Breast epithelium (tissue), 4 donors: ENCODE results near the gene MYMK. TPM values are rescaled to one million over a fixed set of nuclear protein-coding genes. Genes with fewer than 3 reads are reported as not detected.

Experiments
- DNase-seq, 2 donors: peaks; one replicate each; pipeline ENCODE4 v3.0.0-alpha.2; 2019; ENCODE audit warnings: low spot score in 2 of 2
- H3K27ac ChIP-seq, 2 donors: fragments of 200-600 bp; sonication (generic) in 1 of 2; one replicate each; pipeline ENCODE4 v1.5.1; 2016 to 2019; ENCODE audit warnings: mild to moderate bottlenecking in 1 of 2
- H3K27me3 ChIP-seq, 2 donors: fragments of 200-600 bp; sonication (generic) in 1 of 2; one replicate each; pipeline versions ENCODE4 v1.5.1 to v1.6.0; 2017 to 2019; ENCODE audit warnings: control low read depth in 1 of 2, mild to moderate bottlenecking in 1 of 2
- H3K36me3 ChIP-seq: fragments of 200-600 bp; one replicate; pipeline ENCODE4 v1.5.1; 2019
- H3K4me1 ChIP-seq, 2 donors: fragments of 200-600 bp; sonication (generic); one replicate each; pipeline ENCODE4 v1.5.1; 2016 to 2019; ENCODE audit warnings: control low read depth in 1 of 2
- H3K4me3 ChIP-seq, 3 donors: fragments of 200-600 bp; sonication (generic); 1 replicate in 2 of 3; 2 replicates in 1 of 3; pipeline ENCODE4 v1.5.1; 2016 to 2019; ENCODE audit warnings: mild to moderate bottlenecking in 3 of 3, moderate library complexity in 2 of 3
- H3K9me3 ChIP-seq, 2 donors: fragments of 200-600 bp; sonication (generic) in 1 of 2; one replicate each; pipeline ENCODE4 v1.5.1; 2016 to 2019; ENCODE audit warnings: control low read depth in 1 of 2
- CTCF ChIP-seq, 3 donors: fragments of 450-650 bp; IDR thresholded peaks; one replicate each; pipeline ENCODE4 v1.5.1; 2016 to 2017; ENCODE audit warnings: antibody characterized with exemption in 3 of 3, mild to moderate bottlenecking in 3 of 3, moderate library complexity in 3 of 3
- POLR2A ChIP-seq: fragments of 450-650 bp; IDR thresholded peaks from one replicate; pipeline ENCODE4 v1.6.1; 2016; ENCODE audit warnings: antibody characterized with exemption, mild to moderate bottlenecking, moderate library complexity
- POLR2AphosphoS5 ChIP-seq, 3 donors: sonication (generic); formaldehyde crosslinking; IDR thresholded peaks; one replicate each; pipeline ENCODE4 v1.6.1; 2017; ENCODE audit warnings: antibody characterized with exemption in 3 of 3
- intact Hi-C: fragments of 100-400 bp; cut with DNase I; formaldehyde crosslinking; loops from one replicate; pipeline ENCODE4 v1.15.1; 2023; ENCODE audit warnings: low total_unique reads
- total RNA-seq, 3 donors: library from RNA; depleted of rRNA; stranded (reverse); fragments of >200 nt; gene quantifications; one replicate each; pipeline ENCODE4 v1.1.0, GENCODE V29; 2016

MYMK gene
- total RNA-seq, 3 donors from 2014 or later: not detected

- intact Hi-C loops: no loop called here
- DNase-seq: no peak
- Histone ChIP-seq H3K4me1 (peaks cover 7 to 16% of the 10 kb centered on the region in 2 donors), H3K27ac (peak overlapping the region in 1 of 2 donors; percentile 63), H3K9me3 (no peaks in the 10 kb centered on the region), H3K27me3 (no peaks in the 10 kb centered on the region), H3K4me3 (peak overlapping the region in 1 of 3 donors; percentile 25), H3K36me3 (no peaks in the 10 kb centered on the region)
- no peak for TF ChIP-seq POLR2AphosphoS5 (IDR thresholded peaks at IDR 0.05)
- no peak for TF ChIP-seq POLR2A
- TF ChIP-seq CTCF (IDR thresholded peaks at IDR 0.05): no peak
These were observed 33.7 kb upstream of the MYMK start for GRCh38 chr9:133558191-133559126.

GRCh38 chr9:133557581-133557980, 32.8 kb upstream of the MYMK start:
- Histone ChIP-seq H3K4me3 (no peak overlapping the region), H3K4me1 (peaks cover 0 to 9% of the 10 kb centered on the region in 2 donors), H3K27ac (peak overlapping the region in 1 of 2 donors; percentile 63), H3K27me3 (no peaks in the 10 kb centered on the region), H3K9me3 (no peaks in the 10 kb centered on the region), H3K36me3 (no peaks in the 10 kb centered on the region)
- DNase-seq: no peak
- intact Hi-C loops: no loop called here
- TF ChIP-seq CTCF (IDR thresholded peaks at IDR 0.05) (no peak), POLR2AphosphoS5 (IDR thresholded peaks at IDR 0.05) (no peak), POLR2A (no peak)

- no peak overlapping the region for H3K4me3 ChIP-seq
- intact Hi-C loops: no loop called here
- no peak for TF ChIP-seq POLR2A
- TF ChIP-seq CTCF (IDR thresholded peaks at IDR 0.05): no peak
- TF ChIP-seq POLR2AphosphoS5 (IDR thresholded peaks at IDR 0.05): no peak
- no peaks in the 10 kb centered on the region for H3K27me3 ChIP-seq
- peaks cover 0 to 9% of the 10 kb centered on the region in 2 donors for H3K4me1 ChIP-seq
- no peak for DNase-seq
- no peak overlapping the region for H3K27ac ChIP-seq
- no peaks in the 10 kb centered on the region for H3K36me3 ChIP-seq
- no peaks in the 10 kb centered on the region for H3K9me3 ChIP-seq
These were observed 31.6 kb upstream of the MYMK start for GRCh38 chr9:133556354-133556753.

- TF ChIP-seq POLR2A (no peak), POLR2AphosphoS5 (IDR thresholded peaks at IDR 0.05) (no peak), CTCF (IDR thresholded peaks at IDR 0.05) (no peak)
- intact Hi-C loops: no loop called here
- Histone ChIP-seq H3K9me3 (no peaks in the 10 kb centered on the region), H3K36me3 (no peaks in the 10 kb centered on the region), H3K4me1 (no peaks in the 10 kb centered on the region), H3K27me3 (no peaks in the 10 kb centered on the region), H3K27ac (no peak overlapping the region), H3K4me3 (no peak overlapping the region)
- no peak for DNase-seq
These were observed 30.0 kb upstream of the MYMK start for GRCh38 chr9:133554729-133555128.

GRCh38 chr9:133553973-133554713, 29.4 kb upstream of the MYMK start:
- no peaks in the 10 kb centered on the region for H3K4me1 ChIP-seq
- H3K27me3 ChIP-seq: no peaks in the 10 kb centered on the region
- no peaks in the 10 kb centered on the region for H3K36me3 ChIP-seq
- H3K9me3 ChIP-seq: no peaks in the 10 kb centered on the region
- intact Hi-C loops: no loop called here
- no peak overlapping the region for H3K4me3 ChIP-seq
- no peak overlapping the region for H3K27ac ChIP-seq
- DNase-seq: no peak
- TF ChIP-seq POLR2A (no peak), CTCF (IDR thresholded peaks at IDR 0.05) (no peak), POLR2AphosphoS5 (IDR thresholded peaks at IDR 0.05) (no peak)
